ENCODE measurements around the gene SNAI3. TPM values are rescaled to one million over a fixed set of nuclear protein-coding genes. Genes with fewer than 3 reads are reported as not detected.

SNAI3 gene
- total RNA-seq, 2 experiments from 2014 or later: 5.2 to 5.3 TPM

- H3K36me3 Mint-ChIP-seq (ENCODE audit: low read depth): peaks cover 22% of the 10 kb centered on the region
- H3K4me1 Mint-ChIP-seq (ENCODE audit: low read depth): peaks cover 10% of the 10 kb centered on the region
- no peaks in the 10 kb centered on the region for H3K9me3 Mint-ChIP-seq
- no peak overlapping the region for H3K4me3 Mint-ChIP-seq
- DNase-seq: no peak
- intact Hi-C loops (cut with micrococcal nuclease): no loop called here
- no peak for ATAC-seq
- TF ChIP-seq CTCF (IDR thresholded peaks at IDR 0.05): no peak
- ChIA-PET POLR2A (interaction anchor here (1.0 kb wide), 1 partner anchor 17 kb away, joined by 3 read pairs; no protein-coding TSS in a partner anchor), CTCF (interaction anchor here (0.6 to 2.9 kb wide), 2 partner anchors 19 to 27 kb away, joined by 3 to 9 read pairs; no protein-coding TSS in a partner anchor)
- no peaks in the 10 kb centered on the region for H3K27me3 Mint-ChIP-seq
- peak overlapping the region; percentile 7 for H3K27ac Mint-ChIP-seq
Measured at GRCh38 chr16:88653596-88654362, 32.5 kb downstream of the SNAI3 start.

- DNase-seq (no peak), ATAC-seq (no peak)
- intact Hi-C loops (cut with micrococcal nuclease): no loop called here
- H3K4me3 Mint-ChIP-seq: no peak overlapping the region
- no peaks in the 10 kb centered on the region for H3K27me3 Mint-ChIP-seq
- no peak for TF ChIP-seq CTCF (IDR thresholded peaks at IDR 0.05)
- H3K27ac Mint-ChIP-seq: peak overlapping the region; percentile 7
- H3K4me1 Mint-ChIP-seq (ENCODE audit: low read depth): peaks cover 10% of the 10 kb centered on the region
- no peaks in the 10 kb centered on the region for H3K9me3 Mint-ChIP-seq
- POLR2A ChIA-PET: interaction anchor here (0.6 to 1.0 kb wide), 2 partner anchors 16 to 76 kb away, joined by 3 read pairs; no protein-coding TSS in a partner anchor
- H3K36me3 Mint-ChIP-seq (ENCODE audit: low read depth): peaks cover 21% of the 10 kb centered on the region
- CTCF ChIA-PET: interaction anchor here (1.4 to 2.9 kb wide), 2 partner anchors 28 to 33 kb away, joined by 3 to 9 read pairs; no protein-coding TSS in a partner anchor
Measured at GRCh38 chr16:88653101-88653500, 33.2 kb downstream of the SNAI3 start.

GRCh38 chr16:88652762-88653063, 33.6 kb downstream of the SNAI3 start:
- Mint-ChIP-seq H3K9me3 (no peaks in the 10 kb centered on the region), H3K27me3 (no peaks in the 10 kb centered on the region), H3K36me3 (ENCODE audit: low read depth) (peaks cover 21% of the 10 kb centered on the region), H3K4me3 (no peak overlapping the region), H3K4me1 (ENCODE audit: low read depth) (peaks cover 10% of the 10 kb centered on the region), H3K27ac (no peak overlapping the region)
- DNase-seq (no peak), ATAC-seq (no peak)
- ChIA-PET CTCF (interaction anchor here (1.4 to 2.9 kb wide), 2 partner anchors 28 to 33 kb away, joined by 3 to 9 read pairs; no protein-coding TSS in a partner anchor), POLR2A (interaction anchor here (0.6 kb wide), 1 partner anchor 76 kb away, joined by 3 read pairs; no protein-coding TSS in a partner anchor)
- intact Hi-C loops (cut with micrococcal nuclease): no loop called here
- no peak for TF ChIP-seq CTCF (IDR thresholded peaks at IDR 0.05)

GRCh38 chr16:88651989-88652761, 34.1 kb downstream of the SNAI3 start:
- Mint-ChIP-seq H3K4me3 (peak overlapping the region; percentile 87), H3K36me3 (ENCODE audit: low read depth) (peaks cover 21% of the 10 kb centered on the region), H3K27ac (peak overlapping the region; percentile 95), H3K9me3 (no peaks in the 10 kb centered on the region), H3K4me1 (ENCODE audit: low read depth) (peaks cover 10% of the 10 kb centered on the region), H3K27me3 (no peaks in the 10 kb centered on the region)
- TF ChIP-seq CTCF (IDR thresholded peaks at IDR 0.05): no peak
- intact Hi-C loops (cut with micrococcal nuclease): no loop called here
- ChIA-PET POLR2A (interaction anchor here (1.1 to 1.3 kb wide), 2 partner anchors 11 to 55 kb away, joined by 3 to 4 read pairs; partner anchors contain the start of gene MVD), CTCF (interaction anchor here (1.4 to 2.9 kb wide), 3 partner anchors 29 to 52 kb away, joined by 3 to 9 read pairs (median 3); no protein-coding TSS in a partner anchor)
- DNase-seq (no peak), ATAC-seq (no peak)

Data from activated CD8-positive, alpha-beta T cell treated with anti-CD3 and anti-CD28 coated beads for 36 hours (primary cell).